Measurements from ENCODE around the gene SMIM44.

DNA sequence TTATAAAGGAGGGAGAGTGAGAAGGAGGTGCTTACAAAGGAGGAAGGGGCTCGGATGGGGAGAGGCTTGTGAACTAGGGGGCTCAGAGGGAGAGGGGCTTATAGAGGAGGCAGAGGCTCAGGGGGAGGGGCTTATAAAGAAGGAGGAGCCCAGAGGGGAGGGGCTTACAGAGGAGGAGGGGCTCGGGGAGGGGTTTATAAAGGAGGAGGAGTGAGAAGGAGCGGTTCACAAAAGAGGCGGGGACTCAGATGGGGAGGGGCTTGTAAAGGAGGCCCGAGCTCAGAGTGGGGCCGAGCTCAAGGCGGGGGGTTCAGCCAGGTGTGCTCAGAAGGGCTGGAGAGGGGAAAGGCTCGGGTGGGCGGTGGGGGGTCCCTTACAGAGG is 3.4 kb downstream of the SMIM44 start:
- TF ChIP-seq, protein P1, sequence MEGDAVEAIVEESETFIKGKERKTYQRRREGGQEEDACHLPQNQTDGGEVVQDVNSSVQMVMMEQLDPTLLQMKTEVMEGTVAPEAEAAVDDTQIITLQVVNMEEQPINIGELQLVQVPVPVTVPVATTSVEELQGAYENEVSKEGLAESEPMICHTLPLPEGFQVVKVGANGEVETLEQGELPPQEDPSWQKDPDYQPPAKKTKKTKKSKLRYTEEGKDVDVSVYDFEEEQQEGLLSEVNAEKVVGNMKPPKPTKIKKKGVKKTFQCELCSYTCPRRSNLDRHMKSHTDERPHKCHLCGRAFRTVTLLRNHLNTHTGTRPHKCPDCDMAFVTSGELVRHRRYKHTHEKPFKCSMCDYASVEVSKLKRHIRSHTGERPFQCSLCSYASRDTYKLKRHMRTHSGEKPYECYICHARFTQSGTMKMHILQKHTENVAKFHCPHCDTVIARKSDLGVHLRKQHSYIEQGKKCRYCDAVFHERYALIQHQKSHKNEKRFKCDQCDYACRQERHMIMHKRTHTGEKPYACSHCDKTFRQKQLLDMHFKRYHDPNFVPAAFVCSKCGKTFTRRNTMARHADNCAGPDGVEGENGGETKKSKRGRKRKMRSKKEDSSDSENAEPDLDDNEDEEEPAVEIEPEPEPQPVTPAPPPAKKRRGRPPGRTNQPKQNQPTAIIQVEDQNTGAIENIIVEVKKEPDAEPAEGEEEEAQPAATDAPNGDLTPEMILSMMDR (IDR thresholded peaks at IDR 0.05), result no peak
- no peak for TF ChIP-seq POLR2A (IDR thresholded peaks at IDR 0.05)

Measured in thyroid gland (tissue), 4 donors.